Measurements from ENCODE around the gene PALLD.

- TF ChIP-seq CTCF (IDR thresholded peaks at IDR 0.05; ENCODE audit: borderline replicate concordance, extremely low read depth, low read length, poor library complexity, severe bottlenecking) (no peak), EZH2 (IDR thresholded peaks at IDR 0.05; ENCODE audit: borderline replicate concordance, low read depth, low read length, severe bottlenecking) (no peak)
These were observed 90.7 kb downstream of the PALLD start for GRCh38 chr4:168587411-168588125.
